Measurements from ENCODE around the gene SMARCC2. TPM values are rescaled to one million over a fixed set of nuclear protein-coding genes. Genes with fewer than 3 reads are reported as not detected.

The SMARCC2 gene
- total and polyA plus RNA-seq, 9 of the 15 experiments (the other 6 are each of a cell fraction or from before 2014, with no cell fraction given): 11.9 to 86.0 (median 36.6) TPM

- TF ChIP-seq DPF2 (IDR thresholded peaks at IDR 0.05) (0 out of 2 replicates have a peak, but pooled peaks have one; percentile 9), SREBF1 (IDR thresholded peaks at IDR 0.05; ENCODE audit: borderline replicate concordance, low read depth, low read length) (no peak), CEBPZ (IDR thresholded peaks at IDR 0.05; ENCODE audit: borderline replicate concordance, low read depth, low read length) (no peak), ZNF3 (CRISPR knock-in tag; IDR thresholded peaks at IDR 0.05) (no peak), RAD21 (CRISPR knock-in tag; conservative IDR thresholded peaks at IDR 0.05 in 1 of 2, IDR thresholded peaks at IDR 0.05 in 1 of 2) (no peak), ZBTB33 (CRISPR knock-in tag; IDR thresholded peaks at IDR 0.05) (peak; percentile 70; the same call in 1 of the 2 replicates), BRF1 (IDR thresholded peaks at IDR 0.05; ENCODE audit: borderline replicate concordance, extremely low read depth, insufficient read length) (no peak), ZBTB2 (IDR thresholded peaks at IDR 0.05) (peak; percentile 87; the same call in 1 of the 2 replicates), CHAMP1 (IDR thresholded peaks at IDR 0.05) (no peak), RUNX1 (IDR thresholded peaks at IDR 0.05; ENCODE audit: low read depth) (no peak), STAT5A (IDR thresholded peaks at IDR 0.05; ENCODE audit: borderline replicate concordance, low read length) (no peak), POLR3A (IDR thresholded peaks at IDR 0.05; ENCODE audit: borderline replicate concordance, extremely low read depth, insufficient read depth, insufficient read length) (no peak), NR2C2 (CRISPR knock-in tag; IDR thresholded peaks at IDR 0.05) (0 out of 2 replicates have a peak, but pooled peaks have one; percentile 15), NR2C2 (tag; IDR thresholded peaks at IDR 0.05) (peak; percentile 66; the same call in 1 of the 2 replicates), MEIS2 (IDR thresholded peaks at IDR 0.05; ENCODE audit: partially characterized antibody) (peak; percentile 47)
Observed at GRCh38 chr12:56221757-56222530, 32.7 kb upstream of the SMARCC2 start, which contains the start of gene RNF41 (continued).

Data from K562 (cell line).